ENCODE measurements around the gene MUC5B. TPM values are rescaled to one million over a fixed set of nuclear protein-coding genes. Genes with fewer than 3 reads are reported as not detected.
A peak's percentile ranks its signal among the peaks of the same experiment; 100 is the strongest.

The MUC5B gene
- total RNA-seq, 1 experiment from 2014 or later, result 1.6 TPM

DNA sequence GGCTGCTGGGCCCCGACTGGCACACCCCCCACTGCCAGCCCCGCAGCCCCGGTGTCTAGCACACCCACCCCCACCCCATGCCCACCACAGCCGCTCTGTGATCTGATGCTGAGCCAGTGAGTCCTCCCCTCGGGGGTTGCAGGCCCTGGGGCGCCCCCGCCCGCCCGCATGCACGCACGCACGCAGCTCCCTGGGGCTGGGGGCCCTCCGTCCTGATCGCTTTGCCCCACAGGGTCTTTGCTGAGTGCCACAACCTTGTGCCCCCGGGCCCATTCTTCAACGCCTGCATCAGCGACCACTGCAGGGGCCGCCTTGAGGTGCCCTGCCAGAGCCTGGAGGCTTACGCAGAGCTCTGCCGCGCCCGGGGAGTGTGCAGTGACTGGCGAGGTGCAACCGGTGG lies 32.3 kb downstream of the MUC5B start (continued):
- no peak for TF ChIP-seq E2F1 (CRISPR knock-in tag; IDR thresholded peaks at IDR 0.05)

DNA sequence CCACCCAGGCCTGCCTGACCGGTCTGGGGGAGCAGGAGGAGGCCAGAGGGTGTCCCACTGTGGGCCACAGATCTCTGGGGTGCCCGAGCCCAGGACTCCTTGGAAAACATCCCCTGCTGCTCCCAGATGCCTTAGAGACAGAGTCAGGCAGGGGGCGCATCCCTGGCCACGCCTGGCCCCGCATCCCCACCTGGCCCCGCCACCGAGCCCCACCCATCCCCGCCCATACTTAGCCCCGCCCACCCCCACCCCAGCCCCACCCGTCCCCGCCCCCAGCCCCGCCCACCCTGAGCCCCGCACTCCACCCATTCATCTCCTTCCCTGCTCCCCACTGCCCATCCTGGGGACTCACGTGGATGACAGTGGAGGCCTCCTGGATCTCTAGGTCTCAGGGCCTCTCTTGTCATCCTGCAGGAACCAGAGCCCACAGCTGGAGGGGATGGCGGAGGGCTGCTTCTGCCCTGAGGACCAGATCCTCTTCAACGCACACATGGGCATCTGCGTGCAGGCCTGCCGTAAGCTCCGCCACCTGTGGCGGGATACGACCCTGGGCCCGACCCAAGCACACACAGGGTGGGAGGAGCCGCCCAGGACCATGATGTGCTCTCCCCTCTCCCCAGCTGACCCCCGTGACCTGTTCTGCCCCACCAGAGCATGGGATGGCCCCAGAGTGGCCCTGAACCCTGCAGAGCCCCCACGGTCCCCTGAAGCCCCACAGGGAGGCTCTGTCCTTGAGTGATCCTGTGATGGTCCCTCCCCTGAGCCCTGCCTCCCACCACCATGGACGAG lies 33.6 kb downstream of the MUC5B start:
- ChIA-PET POLR2A (no interaction called here), CTCF (no interaction called here)
- peaks cover 6% of the 10 kb centered on the region; the same call in 1 of the 2 replicates for H3K27me3 Mint-ChIP-seq (ENCODE audit: low read depth)
- H3K36me3 Mint-ChIP-seq, result peaks cover 11% of the 10 kb centered on the region
- TF ChIP-seq TCF7 (CRISPR knock-in tag; IDR thresholded peaks at IDR 0.05; ENCODE audit: low read depth) (no peak), HMGXB4 (CRISPR knock-in tag; IDR thresholded peaks at IDR 0.05) (no peak), PRRX2 (CRISPR knock-in tag; IDR thresholded peaks at IDR 0.05) (no peak)
- peaks cover 10% of the 10 kb centered on the region for H3K9me3 Mint-ChIP-seq
- H3K4me3 Mint-ChIP-seq, result no peak overlapping the region
- no peaks in the 10 kb centered on the region for H3K4me1 Mint-ChIP-seq
- DNase-seq (ENCODE audit: low spot score) (no peak), ATAC-seq (peak; percentile 26)
- H3K27ac Mint-ChIP-seq, result no peak overlapping the region

DNA sequence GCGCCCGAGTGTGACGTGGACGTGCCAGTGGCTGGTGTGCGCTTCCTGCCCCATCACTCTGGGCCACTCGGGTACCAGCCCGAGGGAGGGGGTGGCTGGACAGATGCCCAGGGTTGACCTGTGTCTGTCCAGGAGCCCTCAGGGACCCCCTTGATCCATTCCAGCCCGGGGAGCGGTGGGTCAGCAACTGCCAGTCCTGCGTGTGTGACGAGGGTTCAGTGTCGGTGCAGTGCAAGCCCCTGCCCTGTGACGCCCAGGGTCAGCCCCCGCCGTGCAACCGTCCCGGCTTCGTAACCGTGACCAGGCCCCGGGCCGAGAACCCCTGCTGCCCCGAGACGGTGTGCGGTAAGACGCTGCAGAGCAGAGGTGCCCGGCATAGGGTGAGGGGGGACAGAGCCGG lies 34.5 kb downstream of the MUC5B start:
- Mint-ChIP-seq H3K27me3 (ENCODE audit: low read depth) (no peaks in the 10 kb centered on the region), H3K9me3 (peaks cover 6% of the 10 kb centered on the region), H3K36me3 (peaks cover 6% of the 10 kb centered on the region; the same call in 1 of the 2 replicates), H3K27ac (no peak overlapping the region), H3K4me3 (no peak overlapping the region), H3K4me1 (no peaks in the 10 kb centered on the region)
- ChIA-PET CTCF (interaction anchor here (0.5 kb wide), 1 partner anchor 1959 kb away, joined by 4 read pairs; no protein-coding TSS in a partner anchor), POLR2A (no interaction called here)
- TF ChIP-seq SMAD3 (CRISPR knock-in tag; IDR thresholded peaks at IDR 0.05; ENCODE audit: borderline replicate concordance), result no peak
- ATAC-seq (no peak), DNase-seq (ENCODE audit: low spot score) (no peak)

DNA sequence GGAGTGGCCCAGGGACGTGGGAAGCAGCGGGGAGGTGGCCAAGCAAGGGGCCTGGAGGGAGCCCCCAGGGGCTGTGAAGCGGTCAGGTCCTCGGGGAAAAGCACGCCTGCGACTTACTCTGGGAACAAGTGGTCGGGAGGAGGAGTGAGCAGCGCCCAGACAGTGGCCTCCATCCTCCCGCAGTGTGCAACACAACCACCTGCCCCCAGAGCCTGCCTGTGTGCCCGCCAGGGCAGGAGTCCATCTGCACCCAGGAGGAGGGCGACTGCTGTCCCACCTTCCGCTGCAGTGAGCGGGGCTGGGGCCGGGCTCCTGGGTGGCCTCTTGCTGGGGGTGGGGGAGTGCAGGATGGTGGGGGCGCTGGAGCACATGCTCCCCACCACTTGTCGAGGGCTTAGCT lies 35.0 kb downstream of the MUC5B start:
- no peak overlapping the region for H3K27ac Mint-ChIP-seq
- H3K4me3 Mint-ChIP-seq, result no peak overlapping the region
- H3K36me3 Mint-ChIP-seq, result peaks cover 6% of the 10 kb centered on the region; the same call in 1 of the 2 replicates

More for the DNA sequence above, 35.0 kb downstream of the MUC5B start:
- H3K27me3 Mint-ChIP-seq (ENCODE audit: low read depth), result no peaks in the 10 kb centered on the region
- ATAC-seq (no peak), DNase-seq (ENCODE audit: low spot score) (no peak)
- ChIA-PET CTCF (no interaction called here), POLR2A (interaction anchor here (0.5 kb wide), 1 partner anchor 642 kb away, joined by 4 read pairs; no protein-coding TSS in a partner anchor)
- no peak for TF ChIP-seq SMAD4 (CRISPR knock-in tag; IDR thresholded peaks at IDR 0.05)
- TF ChIP-seq ESRRA (CRISPR knock-in tag; IDR thresholded peaks at IDR 0.05; ENCODE audit: borderline replicate concordance), result no peak
- no peak for TF ChIP-seq ELF4 (CRISPR knock-in tag; IDR thresholded peaks at IDR 0.05; ENCODE audit: low read depth)
- no peak for TF ChIP-seq FOXP4 (CRISPR knock-in tag; IDR thresholded peaks at IDR 0.05)
- TF ChIP-seq, protein P1, sequence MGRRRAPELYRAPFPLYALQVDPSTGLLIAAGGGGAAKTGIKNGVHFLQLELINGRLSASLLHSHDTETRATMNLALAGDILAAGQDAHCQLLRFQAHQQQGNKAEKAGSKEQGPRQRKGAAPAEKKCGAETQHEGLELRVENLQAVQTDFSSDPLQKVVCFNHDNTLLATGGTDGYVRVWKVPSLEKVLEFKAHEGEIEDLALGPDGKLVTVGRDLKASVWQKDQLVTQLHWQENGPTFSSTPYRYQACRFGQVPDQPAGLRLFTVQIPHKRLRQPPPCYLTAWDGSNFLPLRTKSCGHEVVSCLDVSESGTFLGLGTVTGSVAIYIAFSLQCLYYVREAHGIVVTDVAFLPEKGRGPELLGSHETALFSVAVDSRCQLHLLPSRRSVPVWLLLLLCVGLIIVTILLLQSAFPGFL (CRISPR knock-in tag; IDR thresholded peaks at IDR 0.05; ENCODE audit: borderline replicate concordance), result no peak
- no peak for TF ChIP-seq ZNF671 (CRISPR knock-in tag; IDR thresholded peaks at IDR 0.05)
- TF ChIP-seq CREM (CRISPR knock-in tag; IDR thresholded peaks at IDR 0.05), result no peak
- TF ChIP-seq, protein P2, sequence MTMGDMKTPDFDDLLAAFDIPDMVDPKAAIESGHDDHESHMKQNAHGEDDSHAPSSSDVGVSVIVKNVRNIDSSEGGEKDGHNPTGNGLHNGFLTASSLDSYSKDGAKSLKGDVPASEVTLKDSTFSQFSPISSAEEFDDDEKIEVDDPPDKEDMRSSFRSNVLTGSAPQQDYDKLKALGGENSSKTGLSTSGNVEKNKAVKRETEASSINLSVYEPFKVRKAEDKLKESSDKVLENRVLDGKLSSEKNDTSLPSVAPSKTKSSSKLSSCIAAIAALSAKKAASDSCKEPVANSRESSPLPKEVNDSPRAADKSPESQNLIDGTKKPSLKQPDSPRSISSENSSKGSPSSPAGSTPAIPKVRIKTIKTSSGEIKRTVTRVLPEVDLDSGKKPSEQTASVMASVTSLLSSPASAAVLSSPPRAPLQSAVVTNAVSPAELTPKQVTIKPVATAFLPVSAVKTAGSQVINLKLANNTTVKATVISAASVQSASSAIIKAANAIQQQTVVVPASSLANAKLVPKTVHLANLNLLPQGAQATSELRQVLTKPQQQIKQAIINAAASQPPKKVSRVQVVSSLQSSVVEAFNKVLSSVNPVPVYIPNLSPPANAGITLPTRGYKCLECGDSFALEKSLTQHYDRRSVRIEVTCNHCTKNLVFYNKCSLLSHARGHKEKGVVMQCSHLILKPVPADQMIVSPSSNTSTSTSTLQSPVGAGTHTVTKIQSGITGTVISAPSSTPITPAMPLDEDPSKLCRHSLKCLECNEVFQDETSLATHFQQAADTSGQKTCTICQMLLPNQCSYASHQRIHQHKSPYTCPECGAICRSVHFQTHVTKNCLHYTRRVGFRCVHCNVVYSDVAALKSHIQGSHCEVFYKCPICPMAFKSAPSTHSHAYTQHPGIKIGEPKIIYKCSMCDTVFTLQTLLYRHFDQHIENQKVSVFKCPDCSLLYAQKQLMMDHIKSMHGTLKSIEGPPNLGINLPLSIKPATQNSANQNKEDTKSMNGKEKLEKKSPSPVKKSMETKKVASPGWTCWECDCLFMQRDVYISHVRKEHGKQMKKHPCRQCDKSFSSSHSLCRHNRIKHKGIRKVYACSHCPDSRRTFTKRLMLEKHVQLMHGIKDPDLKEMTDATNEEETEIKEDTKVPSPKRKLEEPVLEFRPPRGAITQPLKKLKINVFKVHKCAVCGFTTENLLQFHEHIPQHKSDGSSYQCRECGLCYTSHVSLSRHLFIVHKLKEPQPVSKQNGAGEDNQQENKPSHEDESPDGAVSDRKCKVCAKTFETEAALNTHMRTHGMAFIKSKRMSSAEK (CRISPR knock-in tag; IDR thresholded peaks at IDR 0.05; ENCODE audit: borderline replicate concordance), result no peak
- no peak for TF ChIP-seq SMAD3 (CRISPR knock-in tag; IDR thresholded peaks at IDR 0.05; ENCODE audit: borderline replicate concordance)
- TF ChIP-seq, protein P3, sequence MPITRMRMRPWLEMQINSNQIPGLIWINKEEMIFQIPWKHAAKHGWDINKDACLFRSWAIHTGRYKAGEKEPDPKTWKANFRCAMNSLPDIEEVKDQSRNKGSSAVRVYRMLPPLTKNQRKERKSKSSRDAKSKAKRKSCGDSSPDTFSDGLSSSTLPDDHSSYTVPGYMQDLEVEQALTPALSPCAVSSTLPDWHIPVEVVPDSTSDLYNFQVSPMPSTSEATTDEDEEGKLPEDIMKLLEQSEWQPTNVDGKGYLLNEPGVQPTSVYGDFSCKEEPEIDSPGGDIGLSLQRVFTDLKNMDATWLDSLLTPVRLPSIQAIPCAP (CRISPR knock-in tag; IDR thresholded peaks at IDR 0.05), result no peak
- H3K4me1 Mint-ChIP-seq, result peaks cover 3% of the 10 kb centered on the region; the same call in 1 of the 2 replicates
- H3K9me3 Mint-ChIP-seq, result peaks cover 6% of the 10 kb centered on the region

All from WTC11 (cell line).